ENCODE measurements around the gene PNLIPRP1.

The PNLIPRP1 gene

DNA sequence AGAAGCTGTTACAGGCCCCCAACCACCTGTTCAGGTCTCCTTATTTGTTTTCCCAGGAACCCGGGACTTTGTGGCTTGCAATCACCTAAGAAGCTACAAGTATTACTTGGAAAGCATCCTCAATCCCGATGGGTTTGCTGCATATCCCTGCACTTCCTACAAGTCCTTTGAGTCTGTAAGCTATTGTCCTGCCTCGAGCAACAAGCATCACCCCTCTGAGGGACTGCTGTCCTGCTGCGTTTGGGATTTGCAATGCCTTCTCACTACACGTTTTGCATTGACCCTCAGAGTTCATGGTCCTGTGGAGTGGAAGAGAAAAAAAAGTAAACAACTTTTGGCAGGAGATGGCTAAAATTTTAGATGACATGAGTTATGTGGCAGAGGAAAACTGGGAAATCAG lies 9.2 kb downstream of the PNLIPRP1 start:
- peak; percentile 30 for DNase-seq (ENCODE audit: low spot score)

DNA sequence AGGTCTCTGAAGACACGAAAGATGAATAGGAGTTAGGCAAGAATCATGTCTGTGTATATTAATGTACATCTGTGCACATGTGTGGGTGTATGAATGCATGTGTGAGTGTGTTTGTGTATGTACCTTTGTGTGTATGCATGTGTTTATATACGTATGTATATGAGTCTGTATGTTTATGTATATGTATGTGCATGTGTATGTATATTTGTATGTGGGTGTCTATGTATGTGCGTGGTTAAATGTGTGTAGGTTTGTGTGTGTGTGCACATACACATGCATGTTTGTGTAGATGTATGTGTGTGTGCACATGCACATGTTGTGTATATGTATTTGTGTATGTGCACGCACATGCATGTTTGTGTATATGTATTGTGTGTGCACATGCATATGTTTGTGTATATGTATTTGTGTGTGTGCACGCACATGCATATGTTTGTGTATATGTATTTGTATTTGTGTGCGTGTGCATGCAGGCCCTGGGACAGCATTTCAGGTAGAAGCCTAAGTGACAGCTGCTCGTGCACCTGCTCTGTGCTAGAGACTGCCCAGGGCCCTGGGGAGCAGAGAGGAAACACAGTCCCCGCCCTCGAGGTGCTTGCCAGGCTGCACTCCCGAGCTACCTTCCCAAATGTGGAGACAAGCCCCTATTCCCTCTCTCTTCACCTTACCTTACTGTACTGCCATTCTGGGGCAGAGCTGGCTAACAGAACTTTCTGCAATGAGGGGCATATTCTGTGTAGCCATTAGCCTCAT lies 12.1 kb downstream of the PNLIPRP1 start:
- no peak for DNase-seq (ENCODE audit: low spot score)

DNA sequence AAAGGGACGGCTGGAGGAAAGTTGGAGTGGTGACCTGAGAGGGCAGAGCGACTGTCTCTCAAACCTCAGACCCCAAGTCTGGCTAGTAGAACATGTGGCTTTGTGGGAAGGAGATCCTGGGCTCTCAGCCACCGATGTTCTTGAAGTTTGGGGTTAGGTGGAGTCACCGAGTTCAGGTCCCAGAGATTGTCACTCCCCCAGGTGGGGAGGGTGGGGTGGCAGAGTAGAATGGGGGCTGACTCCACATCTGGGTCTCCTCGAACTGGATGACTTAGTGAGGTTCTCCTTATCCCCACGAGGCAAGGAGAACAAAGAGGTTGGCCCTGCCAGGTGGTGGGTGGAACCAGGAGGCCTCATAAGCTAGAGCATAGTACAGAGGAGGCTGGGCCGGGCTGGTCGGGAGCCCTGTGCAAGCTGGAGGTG lies 15.3 kb downstream of the PNLIPRP1 start:
- DNase-seq (ENCODE audit: low spot score), result no peak

DNA sequence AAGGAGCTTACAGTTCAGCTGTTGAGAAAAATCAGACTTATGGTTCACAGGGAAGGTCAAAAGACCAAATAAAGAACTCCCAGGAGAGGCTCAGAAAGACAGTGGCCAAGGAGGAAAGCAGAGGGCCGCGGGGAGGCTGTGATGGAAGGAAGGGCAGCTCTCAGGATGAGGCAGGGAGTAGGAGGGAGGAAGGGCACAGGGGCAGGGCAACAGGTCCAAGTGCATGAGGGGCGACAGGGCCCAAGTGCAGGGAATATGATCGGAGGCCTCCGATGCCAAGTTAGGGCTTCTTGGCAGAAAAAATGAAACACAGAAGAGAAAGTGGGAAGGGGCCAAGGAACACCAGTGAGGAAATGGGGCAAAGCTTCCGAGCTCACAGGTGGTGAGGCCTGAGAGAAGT lies 16.6 kb downstream of the PNLIPRP1 start:
- DNase-seq (ENCODE audit: low spot score), result no peak

DNA sequence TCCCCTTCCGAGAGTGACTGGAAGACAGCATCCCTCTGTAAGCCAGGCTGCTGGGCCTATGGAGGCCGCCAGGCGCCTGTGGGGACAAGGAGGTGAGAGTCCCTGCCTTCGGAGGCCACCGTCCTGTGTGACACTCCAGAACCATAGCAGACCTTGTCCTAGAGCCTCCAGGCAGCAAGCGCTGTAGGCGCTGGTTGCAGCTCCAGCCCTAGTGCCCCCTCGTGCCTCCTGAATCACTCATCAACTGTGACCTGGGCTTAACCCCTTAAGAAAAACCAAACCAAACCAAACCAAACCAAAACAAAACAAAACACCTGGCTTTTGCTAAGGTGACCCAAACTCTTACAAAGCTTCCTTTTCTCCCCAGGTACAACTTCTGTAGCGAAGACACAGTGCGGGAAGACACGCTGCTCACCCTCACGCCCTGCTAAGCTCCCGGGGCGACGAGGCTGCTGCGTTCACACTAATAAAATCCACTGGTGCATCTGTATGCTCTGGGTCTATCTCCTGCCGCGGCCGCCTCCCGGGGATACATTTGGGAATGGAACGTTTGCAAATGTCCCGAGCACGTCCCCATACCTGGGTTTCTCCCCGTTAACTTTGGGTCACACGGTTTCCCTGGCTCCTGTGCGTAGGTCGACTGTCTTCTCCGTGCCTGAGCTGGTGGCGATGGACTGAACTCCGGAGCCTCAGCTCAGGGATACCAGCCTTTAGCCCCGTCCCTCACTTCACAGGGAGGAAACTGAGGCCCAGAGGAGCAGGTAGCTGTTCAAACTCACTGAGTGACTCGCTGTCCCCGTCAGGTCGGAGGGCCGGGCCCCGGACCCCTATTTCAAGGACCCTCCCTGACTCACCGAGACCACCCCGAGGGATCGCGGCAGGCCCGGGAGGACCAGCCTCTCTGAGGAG lies 18.2 kb downstream of the PNLIPRP1 start:
- peak; percentile 40 for DNase-seq (ENCODE audit: low spot score)

DNA sequence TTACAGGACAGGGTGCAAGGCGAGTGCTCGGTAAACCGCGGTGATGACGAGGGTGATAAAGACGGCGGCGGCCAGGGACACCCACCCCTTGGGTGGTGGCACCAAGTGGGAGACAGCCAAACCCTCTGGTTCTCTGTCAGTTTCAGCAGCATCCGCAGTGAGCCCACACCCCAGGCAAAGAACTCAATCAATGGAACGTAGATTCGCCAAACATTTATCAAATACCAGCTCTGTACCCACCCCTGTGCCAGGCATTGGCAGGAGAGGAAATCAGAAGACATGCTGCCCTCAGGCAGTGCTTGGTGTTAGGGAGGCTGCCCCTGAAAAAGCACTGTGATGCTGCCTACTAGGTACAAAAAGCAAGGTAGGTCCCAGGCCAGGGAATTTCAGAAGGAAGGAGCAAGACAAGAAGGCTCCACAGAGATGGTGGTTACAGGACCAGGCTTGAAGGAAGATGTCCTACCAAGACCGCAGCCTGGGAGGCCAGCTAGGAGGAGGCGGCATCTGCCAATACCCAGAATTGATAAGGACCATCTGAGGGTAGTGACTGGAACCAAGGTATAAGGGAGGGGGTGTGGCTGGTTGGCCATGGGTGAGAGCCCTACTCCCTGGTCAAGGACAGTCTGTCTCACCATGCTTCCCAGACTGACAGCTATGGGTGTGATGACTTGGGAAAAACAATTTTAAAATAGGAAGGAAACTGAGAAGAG lies 19.8 kb downstream of the PNLIPRP1 start:
- DNase-seq (ENCODE audit: low spot score), result no peak

DNA sequence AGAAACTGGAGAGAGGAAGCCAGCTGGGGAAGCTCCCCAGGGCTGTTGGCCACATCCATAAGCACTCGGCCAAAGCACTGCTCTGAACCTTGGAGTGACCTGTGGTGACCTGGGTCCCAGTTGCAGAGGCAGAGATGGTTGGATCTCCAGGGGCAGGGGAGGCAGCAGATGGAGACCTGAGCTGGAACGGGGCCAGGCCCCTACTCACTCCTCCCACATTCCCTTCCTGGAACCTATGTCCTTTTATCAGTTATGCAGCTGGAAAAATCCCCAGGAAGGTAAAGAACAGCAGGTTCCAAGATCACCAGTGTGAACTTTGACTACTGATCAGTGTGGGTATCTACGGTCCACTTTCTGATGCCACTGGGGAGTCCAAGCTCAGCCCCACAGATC lies 20.4 kb downstream of the PNLIPRP1 start:
- no peak for DNase-seq (ENCODE audit: low spot score)

DNA sequence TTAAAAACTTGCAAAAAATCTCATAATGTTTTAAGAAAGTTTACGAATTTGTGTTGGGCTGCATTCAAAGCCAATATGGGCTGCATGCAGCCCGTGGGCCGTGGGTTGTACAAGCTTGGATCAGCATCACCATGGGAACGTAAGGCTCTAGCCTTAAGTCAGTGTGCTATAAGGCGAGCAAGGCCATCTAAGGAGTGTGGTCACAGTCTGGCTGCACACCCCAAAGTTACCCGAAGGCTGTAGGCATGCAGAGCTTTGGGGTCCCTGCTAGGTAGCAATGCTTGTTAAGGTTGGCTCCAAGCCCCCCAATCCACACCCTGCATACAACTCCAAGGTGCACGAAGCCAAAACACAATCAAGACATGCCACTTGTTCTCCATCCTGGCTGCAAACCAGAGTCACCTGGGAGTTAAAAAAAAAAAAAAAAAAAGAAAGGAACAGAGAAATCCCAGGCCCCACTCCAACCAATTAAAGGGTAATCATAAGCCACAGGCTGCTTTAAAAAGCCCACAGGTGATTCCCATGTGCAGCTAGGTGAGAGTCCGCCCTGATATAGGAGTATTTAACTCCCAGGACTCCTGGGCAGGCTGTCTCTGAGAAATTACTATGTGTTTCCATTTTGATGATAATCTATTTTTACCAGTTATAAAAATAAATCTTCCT lies 21.5 kb downstream of the PNLIPRP1 start:
- DNase-seq (ENCODE audit: low spot score), result no peak

DNA sequence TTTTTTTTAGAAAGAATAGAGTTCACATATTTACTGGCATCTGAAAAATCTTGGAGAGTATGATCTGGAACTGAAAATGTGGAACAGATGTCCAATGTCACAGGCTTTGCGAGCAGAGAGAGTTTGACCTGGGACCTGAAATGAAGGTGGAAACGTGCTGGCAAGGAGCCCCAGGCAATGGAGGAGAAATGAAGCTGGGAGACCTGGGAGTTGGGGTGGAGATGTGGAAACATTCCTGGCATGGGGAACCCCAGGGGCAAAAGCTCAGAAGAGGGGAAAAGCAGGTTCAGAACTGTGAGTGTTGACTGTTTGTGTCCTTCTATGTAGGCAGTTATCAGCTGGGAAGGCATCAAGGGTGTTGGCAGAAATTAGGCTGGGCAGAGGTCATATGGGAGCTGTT lies 22.7 kb downstream of the PNLIPRP1 start:
- DNase-seq (ENCODE audit: low spot score), result no peak

DNA sequence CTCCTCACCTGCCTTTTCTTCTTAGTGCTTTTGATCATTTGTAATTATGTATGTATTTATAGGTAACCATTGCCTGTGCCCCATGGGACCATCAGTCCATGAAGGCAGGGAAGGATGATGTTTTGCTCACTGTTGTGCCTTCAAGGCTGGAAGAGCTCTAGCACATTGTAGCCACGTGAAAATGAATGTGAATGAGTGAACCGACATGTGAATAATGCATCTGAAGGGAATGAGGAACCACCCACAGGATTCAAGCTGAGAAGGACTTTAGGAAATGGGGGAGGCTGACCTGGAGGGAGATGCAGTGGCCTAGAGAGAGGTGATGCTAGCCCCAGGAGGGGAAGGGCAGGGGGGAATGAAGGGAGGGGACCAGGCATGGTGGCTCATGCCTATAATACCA lies 24.0 kb downstream of the PNLIPRP1 start:
- no peak for DNase-seq (ENCODE audit: low spot score)

DNA sequence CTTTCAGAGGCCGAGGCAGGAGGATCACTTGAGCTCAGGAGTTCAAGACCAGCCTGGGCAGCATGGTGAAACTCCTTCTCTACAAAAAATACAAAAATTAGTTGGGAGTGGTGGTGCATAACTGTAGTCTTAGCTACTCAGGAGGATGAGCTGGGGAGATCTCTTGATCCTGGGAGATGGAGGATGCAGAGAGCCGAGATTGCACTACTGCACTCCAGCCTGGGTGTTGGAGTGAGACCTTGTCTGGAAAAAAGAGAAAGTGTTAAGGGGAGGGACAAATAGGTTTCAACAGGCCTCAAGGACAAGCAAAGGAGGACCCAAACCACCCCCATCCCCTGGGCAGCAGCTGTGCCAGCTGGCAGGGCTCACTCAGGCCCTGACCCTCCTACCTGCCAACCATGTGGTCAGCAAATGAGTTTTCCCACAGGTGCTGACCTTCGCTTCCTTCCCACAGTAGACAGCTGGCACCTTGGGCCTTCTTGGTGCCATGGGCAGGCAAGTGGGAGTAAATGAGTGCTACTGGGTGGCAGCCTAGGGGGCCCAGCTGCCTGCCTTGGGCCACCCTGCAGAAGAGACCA lies 24.5 kb downstream of the PNLIPRP1 start:
- DNase-seq (ENCODE audit: low spot score), result no peak

DNA sequence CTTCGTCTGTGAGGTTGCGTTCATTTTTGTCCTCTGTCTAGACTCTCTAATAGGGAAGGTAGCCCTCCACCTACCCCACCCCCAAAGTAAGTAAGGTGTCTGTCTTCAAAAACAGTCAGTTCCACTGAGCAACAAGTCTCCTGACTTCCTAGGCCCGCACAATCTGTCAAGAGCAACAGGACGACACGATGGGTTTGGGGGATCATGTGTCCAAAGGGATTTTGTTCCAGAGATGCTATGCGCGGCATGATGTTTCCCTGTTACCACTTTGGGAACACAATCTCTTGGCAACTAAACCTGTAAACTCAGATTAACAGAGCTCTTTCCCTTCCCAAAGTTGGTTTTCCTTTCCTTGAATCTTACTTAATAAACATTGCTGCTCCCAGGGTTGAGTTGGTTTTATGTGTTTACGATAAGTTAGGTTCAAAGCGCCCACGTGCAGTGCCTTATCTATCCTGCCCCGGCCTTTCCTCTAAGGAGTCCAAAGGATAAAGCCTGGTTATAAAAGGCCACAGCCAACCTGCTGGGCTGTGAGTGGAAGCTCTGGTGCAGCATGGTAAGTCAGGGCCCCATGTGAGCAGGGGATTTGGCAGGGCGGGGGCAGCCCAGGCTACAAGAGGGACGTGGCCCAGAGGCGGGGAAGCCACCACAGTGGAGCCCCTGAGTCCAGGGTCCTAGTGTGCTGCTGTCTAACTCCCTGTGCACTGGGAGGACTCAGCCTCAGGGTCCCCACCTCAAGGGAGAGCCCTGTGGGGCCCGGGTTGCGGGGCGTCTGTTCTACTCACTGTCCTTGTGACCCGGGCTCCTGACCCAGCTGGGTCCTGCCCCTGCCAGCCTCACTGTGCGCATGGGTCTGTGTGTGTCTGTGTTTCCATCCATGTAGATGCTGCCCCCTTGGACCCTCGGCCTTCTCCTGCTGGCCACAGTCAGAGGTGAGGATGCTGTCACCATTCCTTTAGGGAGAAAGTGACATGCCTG lies 30.0 kb downstream of the PNLIPRP1 start, which contains the start of gene PNLIPRP2:
Gene PNLIPRP2, plus strand, starts transcription at position 531 of the 978 bp plus-strand sequence.
- no peak for DNase-seq (ENCODE audit: low spot score)

DNA sequence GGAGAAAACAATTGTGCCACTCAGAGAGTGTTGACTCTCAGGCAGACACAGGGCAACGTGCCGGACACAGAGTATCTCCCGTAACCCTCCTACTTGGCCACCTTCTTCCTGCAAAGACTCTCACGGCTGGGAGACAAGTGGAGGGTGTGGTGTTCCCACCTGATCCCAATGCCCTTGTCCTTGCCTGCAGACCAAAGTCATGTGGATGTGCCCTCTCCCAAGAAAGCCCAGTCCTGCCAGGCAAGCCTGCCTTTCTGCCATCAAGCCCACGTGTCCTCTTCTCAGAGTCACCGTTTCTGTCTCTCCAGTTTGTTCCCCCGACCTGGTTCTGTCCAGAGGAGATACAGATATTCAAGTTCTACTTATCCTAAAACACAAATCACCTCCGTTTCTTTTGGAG lies 30.7 kb downstream of the PNLIPRP1 start:
- no peak for DNase-seq (ENCODE audit: low spot score)

DNA sequence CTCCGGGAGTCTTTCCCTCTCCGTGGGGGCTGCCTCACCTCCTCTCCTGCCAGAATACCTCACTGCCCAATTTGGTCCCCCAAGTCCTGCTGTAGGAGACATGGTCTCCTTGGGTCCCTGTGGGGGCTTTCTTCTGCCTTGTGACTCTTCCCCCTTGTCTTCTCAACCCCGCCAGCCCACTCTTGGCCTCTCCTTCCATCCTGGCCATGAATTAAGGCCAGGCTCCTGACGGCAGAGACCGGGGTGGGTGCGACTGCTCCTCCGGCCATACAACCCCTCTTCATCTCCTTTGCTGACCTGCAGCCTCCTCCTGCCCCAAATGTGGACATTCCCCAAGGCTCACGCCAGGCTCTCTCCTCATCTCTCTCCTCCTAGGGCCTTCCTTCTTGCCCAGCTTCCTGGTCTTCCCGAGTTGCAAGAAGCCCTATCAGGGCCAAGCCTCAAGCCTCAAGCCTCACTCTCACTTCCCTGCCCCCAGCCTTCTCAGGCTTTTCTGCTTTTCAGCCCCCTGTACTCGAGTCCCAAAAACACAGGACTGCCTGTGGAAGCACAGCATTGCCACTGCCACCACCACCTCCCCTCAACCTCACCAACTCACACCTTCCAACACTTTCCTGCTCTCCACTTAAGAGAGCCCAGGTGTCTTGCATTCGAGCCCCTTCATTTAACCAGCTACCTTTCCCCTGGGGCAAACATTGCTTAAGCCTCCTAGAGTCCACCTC lies 31.3 kb downstream of the PNLIPRP1 start:
- DNase-seq (ENCODE audit: low spot score), result no peak

DNA sequence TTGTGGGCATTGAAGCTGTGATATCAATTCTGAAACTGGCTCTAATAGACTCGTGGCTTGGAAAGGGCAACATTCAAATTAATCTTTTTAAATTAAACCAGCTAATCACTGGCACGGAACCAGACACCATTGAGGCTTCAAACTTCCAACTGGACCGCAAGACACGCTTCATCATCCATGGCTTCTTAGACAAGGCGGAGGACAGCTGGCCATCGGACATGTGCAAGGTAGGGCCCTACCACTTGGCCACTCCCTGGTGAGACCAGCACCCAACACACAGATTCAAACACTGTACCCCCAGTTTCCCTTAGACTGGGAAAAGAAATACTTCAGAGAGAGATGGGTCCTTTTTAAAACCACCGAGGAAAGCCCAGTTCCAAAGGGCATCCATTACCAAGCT lies 35.1 kb downstream of the PNLIPRP1 start:
- no peak for DNase-seq (ENCODE audit: low spot score)

DNA sequence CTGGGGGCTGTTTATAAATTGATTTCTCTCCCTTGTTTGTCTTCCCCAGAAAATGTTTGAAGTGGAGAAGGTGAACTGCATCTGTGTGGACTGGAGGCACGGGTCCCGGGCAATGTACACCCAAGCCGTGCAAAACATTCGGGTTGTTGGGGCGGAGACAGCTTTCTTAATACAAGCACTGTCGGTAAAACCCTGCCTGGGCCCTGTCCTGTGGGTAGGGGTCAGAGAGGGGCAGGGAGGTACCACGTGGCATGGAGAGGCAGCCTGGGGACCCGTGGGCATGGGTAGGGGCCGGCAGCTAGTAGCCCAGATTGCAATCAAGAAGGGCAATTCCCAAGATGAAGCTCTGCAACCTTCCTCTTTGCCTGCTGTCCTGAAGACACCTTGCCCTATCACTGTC lies 36.1 kb downstream of the PNLIPRP1 start:
- no peak for DNase-seq (ENCODE audit: low spot score)

DNA sequence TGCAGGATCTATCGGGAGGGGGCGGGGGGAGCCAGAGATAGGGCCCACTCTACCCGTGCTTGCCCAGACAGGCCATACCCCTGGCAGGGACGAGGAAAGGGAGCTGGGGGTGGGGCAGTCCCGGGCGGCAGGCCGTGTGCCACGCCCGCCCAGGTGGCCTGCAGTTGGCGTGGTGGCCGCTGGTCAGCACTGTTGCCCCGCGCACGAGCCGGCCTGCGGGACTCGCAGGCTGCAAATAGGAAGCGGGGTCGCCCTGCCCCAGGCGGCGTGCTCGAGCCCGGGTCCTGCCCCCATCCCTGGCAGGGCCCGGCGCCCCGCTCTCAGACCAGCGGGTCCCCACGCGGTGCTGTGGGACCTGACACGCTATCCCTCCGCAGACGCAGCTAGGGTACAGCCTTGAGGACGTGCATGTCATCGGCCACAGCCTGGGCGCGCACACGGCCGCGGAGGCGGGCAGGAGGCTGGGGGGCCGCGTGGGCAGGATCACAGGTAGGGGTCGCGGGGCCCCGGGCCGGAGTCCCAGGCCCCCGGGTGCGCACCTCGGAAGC lies 36.7 kb downstream of the PNLIPRP1 start:
- DNase-seq (ENCODE audit: low spot score), result peak; percentile 92

DNA sequence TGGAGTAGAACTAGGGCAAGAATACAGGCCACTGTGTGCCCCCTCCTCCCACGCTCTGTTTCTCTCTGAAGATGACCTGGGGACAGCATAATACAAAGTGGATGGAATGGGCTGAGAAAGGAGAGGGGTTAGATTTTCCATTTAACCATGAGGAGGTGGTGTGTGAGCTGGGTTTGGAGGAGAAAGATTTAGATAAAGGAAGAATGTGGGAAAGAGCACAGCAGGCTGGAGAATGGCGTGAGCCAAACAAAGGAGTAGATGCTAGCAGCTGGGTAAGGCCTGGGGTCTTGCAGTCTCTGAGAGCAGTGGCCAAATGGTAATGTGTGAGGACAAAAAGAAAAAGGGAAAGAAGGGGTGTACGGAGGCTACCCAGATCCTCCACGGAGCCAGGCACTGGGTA lies 38.6 kb downstream of the PNLIPRP1 start:
- DNase-seq (ENCODE audit: low spot score), result no peak

DNA sequence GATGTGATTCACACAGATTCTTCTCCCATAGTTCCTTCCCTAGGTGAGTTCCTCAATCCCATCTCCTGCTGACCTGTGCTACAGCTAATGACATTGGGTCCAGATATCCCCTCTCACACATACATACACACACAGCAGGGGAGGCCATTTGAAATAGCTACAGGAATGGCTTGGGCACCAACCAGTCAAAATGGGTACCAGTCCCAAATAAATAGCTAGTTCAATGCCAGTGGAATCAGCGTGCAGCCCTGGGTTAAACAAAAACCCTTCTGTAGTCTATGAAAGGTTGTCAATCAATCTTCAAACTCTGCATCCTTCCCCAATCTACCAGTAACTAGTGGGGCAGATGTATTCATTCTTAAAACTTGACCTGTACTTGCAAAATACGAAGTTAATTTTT lies 39.3 kb downstream of the PNLIPRP1 start:
- DNase-seq (ENCODE audit: low spot score), result no peak
